ENCODE data around the gene CYB561D2. TPM values are rescaled to one million over a fixed set of nuclear protein-coding genes. Genes with fewer than 3 reads are reported as not detected.

CYB561D2 gene
- total and polyA plus RNA-seq, 9 of the 15 experiments (the other 6 are each of a cell fraction or from before 2014, with no cell fraction given): 4.2 to 16.6 (median 9.4) TPM

DNA sequence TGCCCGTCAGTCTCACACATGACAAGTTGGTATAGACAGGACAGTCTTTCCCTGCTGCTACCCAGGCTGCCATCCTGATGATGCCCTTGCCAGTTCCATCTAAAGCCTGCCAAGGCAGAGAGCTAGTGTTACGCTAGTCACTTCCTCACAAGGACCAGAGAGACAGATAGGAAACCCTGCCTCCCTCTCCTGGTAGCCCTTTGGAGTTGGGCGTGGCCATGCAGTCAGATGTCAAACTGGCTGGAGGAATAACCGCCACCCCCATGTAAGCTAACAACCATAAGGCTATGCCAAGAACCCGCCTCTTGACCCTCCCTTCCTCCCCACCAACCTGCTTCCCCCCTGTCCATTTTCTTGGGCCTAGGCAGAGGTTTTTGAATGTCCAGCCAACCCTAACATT, 5.9 kb downstream of the CYB561D2 start (continued):
- TF ChIP-seq, protein P1, sequence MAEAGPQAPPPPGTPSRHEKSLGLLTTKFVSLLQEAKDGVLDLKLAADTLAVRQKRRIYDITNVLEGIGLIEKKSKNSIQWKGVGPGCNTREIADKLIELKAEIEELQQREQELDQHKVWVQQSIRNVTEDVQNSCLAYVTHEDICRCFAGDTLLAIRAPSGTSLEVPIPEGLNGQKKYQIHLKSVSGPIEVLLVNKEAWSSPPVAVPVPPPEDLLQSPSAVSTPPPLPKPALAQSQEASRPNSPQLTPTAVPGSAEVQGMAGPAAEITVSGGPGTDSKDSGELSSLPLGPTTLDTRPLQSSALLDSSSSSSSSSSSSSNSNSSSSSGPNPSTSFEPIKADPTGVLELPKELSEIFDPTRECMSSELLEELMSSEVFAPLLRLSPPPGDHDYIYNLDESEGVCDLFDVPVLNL (CRISPR knock-in tag; IDR thresholded peaks at IDR 0.05; ENCODE audit: low read depth): no peak
- no peak for TF ChIP-seq ZNF3 (CRISPR knock-in tag; IDR thresholded peaks at IDR 0.05)

DNA sequence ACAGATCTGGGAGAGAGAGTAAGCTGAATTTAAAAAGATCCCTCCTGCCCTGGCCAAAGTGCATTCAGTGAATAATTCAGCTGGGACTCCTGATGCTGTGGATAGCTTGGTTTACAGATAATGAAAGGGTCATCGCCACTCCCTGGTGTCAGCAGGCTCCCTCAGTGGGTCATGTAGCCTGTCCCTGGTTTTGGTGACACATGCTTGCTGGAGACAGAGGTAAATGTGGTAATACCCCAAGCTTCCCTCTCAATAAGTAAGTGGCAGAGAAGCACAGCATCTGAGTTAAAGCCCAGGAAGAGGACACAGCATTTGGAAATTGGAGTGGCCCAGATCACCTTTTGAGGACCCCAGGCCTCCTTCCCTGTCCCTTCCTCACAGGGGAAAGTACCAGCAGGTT, 6.8 kb downstream of the CYB561D2 start:
- POLR2A ChIA-PET: interaction anchor here (0.7 to 1.7 kb wide), 6 partner anchors 9 to 196 kb away, joined by 3 to 10 read pairs (median 4); partner anchors contain the start of gene HYAL1
- peak overlapping the region; percentile 74 to 99; a peak in 3 of 4 replicates for H3K9ac ChIP-seq (ENCODE audit: insufficient read depth in 1 of 2, low read depth in 2 of 2, low read length in 2 of 2)
- peak overlapping the region; percentile 0; the same call in 1 of the 3 replicates for H3K27ac ChIP-seq (ENCODE audit: extremely low read depth, low read depth, low read length)
- no peak overlapping the region for H2AFZ ChIP-seq (ENCODE audit: low read depth, low read length)
- intact Hi-C loops (cut with micrococcal nuclease): loop anchor here (5.0 kb wide), 1 partner anchor 255 kb away; the partner anchor contains the start of gene CISH
- H3K4me3 ChIP-seq: peak overlapping the region; percentile 62
- DNase-seq (ENCODE audit: extremely low read depth in 1 of 4, low spot score in 3 of 4): no peak
- peaks cover 29 to 46% of the 10 kb centered on the region in 2 experiments; a peak in 4 of 5 replicates for H3K4me1 ChIP-seq (replicated peaks in 1 of 2; ENCODE audit: control insufficient read depth in 2 of 2, insufficient read depth in 2 of 2, low read length in 2 of 2)
- 0% methylated on average over 1 of the region's 1 CpG for WGBS (ENCODE audit: insufficient coverage, low coverage, missing lambda C conversion rate)
- H3K27me3 ChIP-seq (ENCODE audit: control insufficient read depth in 2 of 2, insufficient read depth in 2 of 2, low read length in 2 of 2): no peaks in the 10 kb centered on the region
- CTCF ChIA-PET (ENCODE audit: low intra/inter-chr PET ratio): no interaction called here
- peaks cover 31% of the 10 kb centered on the region; the same call in 1 of the 2 replicates for H4K20me1 ChIP-seq (replicated peaks; ENCODE audit: control insufficient read depth, insufficient read depth, low read length)
- no peaks in the 10 kb centered on the region for H3K9me3 ChIP-seq (replicated peaks; ENCODE audit: control insufficient read depth, insufficient read depth, low read depth, low read length)
- ATAC-seq: no peak
- H3K9me1 ChIP-seq (ENCODE audit: control insufficient read depth, insufficient read depth, low read length): peaks cover 6% of the 10 kb centered on the region
- peak overlapping the region; percentile 95 for H3K4me2 ChIP-seq (ENCODE audit: insufficient read depth, low read length)
- BruUV-seq (replicated peaks): no TSS peak
- H3K36me3 ChIP-seq (ENCODE audit: control insufficient read depth, insufficient read depth, low read length): peaks cover 45% of the 10 kb centered on the region; the same call in 2 of the 3 replicates
- in situ Hi-C loops (cut with MboI): no loop called here
- no peak for FAIRE-seq
- no peak for TF ChIP-seq CCNT2 (IDR thresholded peaks at IDR 0.05; ENCODE audit: borderline replicate concordance, extremely low read depth, insufficient read length, low read depth, low read length)
- no peak for TF ChIP-seq GTF2A2 (tag; IDR thresholded peaks at IDR 0.05)
- TF ChIP-seq BRF1 (IDR thresholded peaks at IDR 0.05; ENCODE audit: borderline replicate concordance, extremely low read depth, insufficient read length): no peak
- TF ChIP-seq TBL1XR1 (IDR thresholded peaks at IDR 0.05; ENCODE audit: low read length in 2 of 2): no peak
- no peak for TF ChIP-seq CBX2 (IDR thresholded peaks at IDR 0.05; ENCODE audit: insufficient read depth, low read length, poor library complexity, severe bottlenecking)
- no peak for TF ChIP-seq SMARCE1 (IDR thresholded peaks at IDR 0.05)
- TF ChIP-seq, protein P2, sequence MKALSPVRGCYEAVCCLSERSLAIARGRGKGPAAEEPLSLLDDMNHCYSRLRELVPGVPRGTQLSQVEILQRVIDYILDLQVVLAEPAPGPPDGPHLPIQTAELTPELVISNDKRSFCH (CRISPR knock-in tag; IDR thresholded peaks at IDR 0.05): no peak
- TF ChIP-seq, protein P2 (tag; IDR thresholded peaks at IDR 0.05): no peak
- TF ChIP-seq, protein P3, sequence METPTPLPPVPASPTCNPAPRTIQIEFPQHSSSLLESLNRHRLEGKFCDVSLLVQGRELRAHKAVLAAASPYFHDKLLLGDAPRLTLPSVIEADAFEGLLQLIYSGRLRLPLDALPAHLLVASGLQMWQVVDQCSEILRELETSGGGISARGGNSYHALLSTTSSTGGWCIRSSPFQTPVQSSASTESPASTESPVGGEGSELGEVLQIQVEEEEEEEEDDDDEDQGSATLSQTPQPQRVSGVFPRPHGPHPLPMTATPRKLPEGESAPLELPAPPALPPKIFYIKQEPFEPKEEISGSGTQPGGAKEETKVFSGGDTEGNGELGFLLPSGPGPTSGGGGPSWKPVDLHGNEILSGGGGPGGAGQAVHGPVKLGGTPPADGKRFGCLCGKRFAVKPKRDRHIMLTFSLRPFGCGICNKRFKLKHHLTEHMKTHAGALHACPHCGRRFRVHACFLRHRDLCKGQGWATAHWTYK (CRISPR knock-in tag; IDR thresholded peaks at IDR 0.05): no peak
- no peak for TF ChIP-seq SOX6 (IDR thresholded peaks at IDR 0.05)
- TF ChIP-seq ADNP (tag; IDR thresholded peaks at IDR 0.05): no peak
- H3K79me2 ChIP-seq (ENCODE audit: control insufficient read depth, insufficient read depth, low read length): peaks cover 41% of the 10 kb centered on the region
